Type B pancreatic cell (in vitro differentiated cells): ENCODE measurements around the gene TNFSF9. TPM values are rescaled to one million over a fixed set of nuclear protein-coding genes. Genes with fewer than 3 reads are reported as not detected.
A peak's percentile ranks its signal among the peaks of the same experiment; 100 is the strongest.

Experiments
- DNase-seq: peaks from one replicate; pipeline ENCODE4 v3.0.0; 2021; ENCODE audit warnings: mixed read lengths; ENCODE audit not compliant: unreplicated experiment; ENCODE audit errors: extremely low spot score
- H3K27ac Mint-ChIP-seq: 2 replicates; pipeline ENCODE4 v1.8.0; 2021; ENCODE audit warnings: mild to moderate bottlenecking, mixed read lengths
- H3K27me3 Mint-ChIP-seq: 2 replicates; pipeline ENCODE4 v1.8.0; 2021; ENCODE audit warnings: mixed read lengths
- H3K36me3 Mint-ChIP-seq: 2 replicates; pipeline ENCODE4 v1.8.0; 2021; ENCODE audit warnings: mixed read lengths
- H3K4me1 Mint-ChIP-seq: one replicate; pipeline ENCODE4 v1.8.0; 2021; ENCODE audit warnings: mixed read lengths; ENCODE audit not compliant: unreplicated experiment
- H3K4me3 Mint-ChIP-seq: 2 replicates; pipeline ENCODE4 v1.8.0; 2021; ENCODE audit warnings: mild to moderate bottlenecking, mixed read lengths
- H3K9me3 Mint-ChIP-seq: 2 replicates; pipeline ENCODE4 v1.8.0; 2021; ENCODE audit warnings: mixed read lengths
- CTCF ChIP-seq: fragments of 200-600 bp; sonication (generic); conservative IDR thresholded peaks from 2 replicates; pipeline ENCODE4 v1.5.0; 2021; ENCODE audit warnings: antibody characterized with exemption, mild to moderate bottlenecking
- total RNA-seq: library from RNA; stranded (reverse); gene quantifications from 2 replicates; pipeline ENCODE4 v1.2.1, GENCODE V29; 2021; ENCODE audit warnings: low replicate concordance

The TNFSF9 gene
- total RNA-seq, 1 donor from 2014 or later: 1.3 TPM

- no peak for TF ChIP-seq CTCF
- Mint-ChIP-seq H3K9me3 (no peaks in the 10 kb centered on the region), H3K36me3 (no peaks in the 10 kb centered on the region), H3K4me3 (no peak overlapping the region), H3K27me3 (peaks cover 23% of the 10 kb centered on the region), H3K4me1 (peaks cover 12% of the 10 kb centered on the region), H3K27ac (no peak overlapping the region)
- DNase-seq: no peak
These were observed 16.7 kb upstream of the TNFSF9 start for GRCh38 chr19:6514089-6514488.

GRCh38 chr19:6514926-6515544, 15.8 kb upstream of the TNFSF9 start:
- H3K27me3 Mint-ChIP-seq: peaks cover 27% of the 10 kb centered on the region
- no peak overlapping the region for H3K27ac Mint-ChIP-seq
- peak overlapping the region; percentile 70 for H3K4me3 Mint-ChIP-seq
- no peak for DNase-seq
- TF ChIP-seq CTCF: no peak
- no peaks in the 10 kb centered on the region for H3K9me3 Mint-ChIP-seq
- no peaks in the 10 kb centered on the region for H3K36me3 Mint-ChIP-seq
- peaks cover 12% of the 10 kb centered on the region for H3K4me1 Mint-ChIP-seq

GRCh38 chr19:6516018-6516658, 14.7 kb upstream of the TNFSF9 start:
- H3K36me3 Mint-ChIP-seq: no peaks in the 10 kb centered on the region
- DNase-seq: peak; percentile 82
- TF ChIP-seq CTCF: no peak
- H3K4me3 Mint-ChIP-seq: peak overlapping the region; percentile 93
- H3K9me3 Mint-ChIP-seq: no peaks in the 10 kb centered on the region
- H3K27ac Mint-ChIP-seq: peak overlapping the region; percentile 86
- peaks cover 12% of the 10 kb centered on the region for H3K4me1 Mint-ChIP-seq
- peaks cover 30% of the 10 kb centered on the region for H3K27me3 Mint-ChIP-seq

GRCh38 chr19:6516659-6517291, 14.1 kb upstream of the TNFSF9 start:
- Mint-ChIP-seq H3K9me3 (no peaks in the 10 kb centered on the region), H3K27me3 (peaks cover 27% of the 10 kb centered on the region), H3K4me1 (peaks cover 12% of the 10 kb centered on the region), H3K27ac (peak overlapping the region; percentile 86), H3K4me3 (peak overlapping the region; percentile 93), H3K36me3 (no peaks in the 10 kb centered on the region)
- DNase-seq: peak; percentile 91
- TF ChIP-seq CTCF: peak; percentile 97

GRCh38 chr19:6518145-6518911, 12.5 kb upstream of the TNFSF9 start:
- no peak for TF ChIP-seq CTCF
- Mint-ChIP-seq H3K27me3 (peaks cover 26% of the 10 kb centered on the region), H3K9me3 (no peaks in the 10 kb centered on the region), H3K4me1 (peaks cover 12% of the 10 kb centered on the region), H3K27ac (no peak overlapping the region), H3K4me3 (peak overlapping the region; percentile 32), H3K36me3 (no peaks in the 10 kb centered on the region)
- DNase-seq: no peak
